Cerebellar nuclear complex (tissue), 1 donor: Measurements from ENCODE around the gene DISC1.

Source experiments
- DNase-seq, 2 experiments: peaks; one replicate each; lab custom pipeline; 2025; lab: John Stamatoyannopoulos, UW

DISC1 gene

GRCh38 chr1:231814021-231814420, 187.4 kb downstream of the DISC1 start:
- DNase-seq, result no peak

- DNase-seq, result no peak
Measured at GRCh38 chr1:231814521-231814920, 187.9 kb downstream of the DISC1 start.

- DNase-seq, result no peak
Measured at GRCh38 chr1:231817801-231818200, 191.2 kb downstream of the DISC1 start.

DNA sequence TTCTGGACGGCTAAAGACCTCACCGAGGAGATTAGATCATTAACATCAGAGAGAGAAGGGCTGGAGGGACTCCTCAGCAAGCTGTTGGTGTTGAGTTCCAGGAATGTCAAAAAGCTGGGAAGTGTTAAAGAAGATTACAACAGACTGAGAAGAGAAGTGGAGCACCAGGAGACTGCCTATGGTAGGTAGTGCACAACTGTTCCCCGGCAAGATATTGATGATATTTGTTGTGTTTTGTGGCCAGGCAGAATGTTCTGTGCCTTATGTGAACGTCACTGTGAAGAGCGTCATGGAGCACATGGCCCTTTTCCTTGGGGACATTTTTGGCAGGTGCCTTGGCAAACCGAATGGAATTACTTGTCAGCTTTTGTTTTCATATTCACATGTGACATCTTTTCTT, 191.7 kb downstream of the DISC1 start:
- DNase-seq, result no peak

- no peak for DNase-seq
Measured at GRCh38 chr1:231821281-231821680, 194.7 kb downstream of the DISC1 start.

GRCh38 chr1:231822041-231822440, 195.5 kb downstream of the DISC1 start:
- no peak for DNase-seq

DNA sequence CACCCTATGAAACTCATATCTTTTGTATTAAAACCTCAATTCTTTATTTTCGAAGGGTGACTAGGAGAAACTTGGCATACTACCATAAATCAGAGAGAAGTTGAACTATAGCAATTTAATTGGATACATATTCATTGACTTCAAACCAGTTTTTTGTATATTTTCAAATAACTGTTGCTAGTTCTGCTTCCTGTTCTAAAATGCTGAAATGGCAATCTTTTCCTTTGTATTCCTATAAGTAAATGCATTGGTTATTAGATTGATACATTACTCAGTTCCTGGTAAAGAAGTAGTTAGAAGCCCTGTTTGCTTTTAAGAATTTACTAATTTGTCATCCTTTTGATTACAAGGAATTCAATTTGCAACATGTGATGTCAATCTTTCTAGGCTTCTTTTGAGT, 200.0 kb downstream of the DISC1 start:
- no peak for DNase-seq

GRCh38 chr1:231827337-231828105, 200.9 kb downstream of the DISC1 start:
- no peak for DNase-seq

- DNase-seq, result no peak
Measured at GRCh38 chr1:231828182-231828920, 201.8 kb downstream of the DISC1 start.

DNA sequence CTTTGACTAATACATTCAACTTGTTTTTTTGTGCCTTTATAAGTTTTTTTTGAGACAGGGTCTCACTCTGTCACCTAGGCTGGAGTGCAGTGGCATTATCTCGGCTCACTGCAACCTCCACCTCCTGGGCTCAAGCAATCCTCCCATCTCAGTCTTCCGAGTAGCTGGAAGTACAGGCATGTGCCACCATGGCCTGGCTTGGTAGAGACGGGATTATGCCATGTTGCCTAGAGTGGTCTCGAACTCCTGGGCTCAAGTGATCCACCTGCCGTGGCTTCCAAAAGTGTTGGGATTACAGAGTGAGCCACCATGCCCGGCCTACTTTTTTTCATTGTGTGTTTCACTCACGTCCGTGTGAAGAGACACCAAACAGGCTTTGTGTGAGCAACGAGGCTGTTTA, 202.7 kb downstream of the DISC1 start:
- no peak for DNase-seq

DNA sequence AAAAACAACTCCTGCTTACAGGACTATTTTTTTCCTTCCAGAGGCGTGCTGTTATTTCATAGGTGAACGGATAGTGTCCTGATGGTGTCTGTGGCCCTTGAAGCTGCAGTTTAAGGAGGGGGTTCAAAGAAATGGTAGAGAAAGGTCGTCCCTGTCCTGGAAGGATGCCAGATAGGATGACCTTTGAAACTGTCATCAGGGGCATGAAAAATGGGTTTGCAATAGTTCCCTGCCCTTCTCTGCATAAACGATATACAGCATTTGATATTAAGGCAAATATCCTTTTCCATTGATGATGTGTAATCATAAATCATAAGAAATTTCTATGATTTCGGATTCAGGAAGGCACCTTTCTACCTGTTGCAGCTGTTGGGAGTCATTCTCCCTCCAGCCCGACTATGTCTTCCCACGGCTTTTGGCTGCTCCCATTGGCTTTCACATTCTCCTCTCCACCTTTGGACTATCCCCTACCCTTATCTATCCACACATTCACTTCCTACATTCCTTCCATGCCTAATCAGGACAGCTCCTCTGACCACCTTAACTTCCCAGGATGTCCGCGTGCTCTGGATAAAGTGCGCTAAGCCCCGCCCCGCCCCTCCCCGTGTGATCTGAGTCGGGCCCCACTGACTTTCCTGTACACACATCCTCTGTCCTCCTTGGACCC, 209.8 kb downstream of the DISC1 start:
- no peak for DNase-seq

DNA sequence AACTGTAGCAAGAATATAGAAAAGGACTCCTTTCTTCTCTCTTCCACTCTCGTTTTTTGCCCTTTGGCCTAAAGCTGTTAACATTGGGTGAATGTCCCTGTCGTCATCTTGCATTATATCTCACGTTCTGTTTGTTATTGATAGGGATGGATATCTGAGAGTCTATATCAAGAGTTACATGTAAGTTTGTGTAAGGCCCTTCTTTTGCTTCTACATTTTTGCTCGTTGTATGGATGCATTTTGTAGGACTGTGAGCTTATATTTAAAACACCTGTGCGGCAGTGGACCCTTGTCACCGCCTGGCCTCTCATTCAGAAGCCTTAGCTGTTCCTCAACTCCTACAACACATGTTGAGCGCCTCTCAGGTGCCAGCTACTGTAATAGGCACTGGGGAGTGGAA, 211.9 kb downstream of the DISC1 start:
- DNase-seq, result no peak

DNA sequence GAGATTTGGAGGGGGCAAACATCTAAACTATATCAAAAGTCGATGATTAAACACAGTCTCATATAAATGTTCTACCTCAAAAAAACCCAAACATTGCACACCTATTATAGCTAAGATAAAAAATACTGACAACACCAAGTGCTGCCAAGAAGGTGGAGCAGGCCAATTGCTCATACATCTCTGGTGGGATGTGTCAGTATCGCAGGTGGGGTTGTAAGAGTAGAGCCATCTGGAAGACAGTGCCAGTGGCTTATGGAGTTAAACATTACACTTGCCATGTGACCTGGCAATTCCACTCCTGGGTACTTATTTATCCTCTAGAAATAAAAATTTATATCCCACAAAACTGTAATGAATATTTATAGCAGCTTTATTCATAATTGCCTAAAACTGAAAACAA, 213.4 kb downstream of the DISC1 start:
- no peak for DNase-seq

DNA sequence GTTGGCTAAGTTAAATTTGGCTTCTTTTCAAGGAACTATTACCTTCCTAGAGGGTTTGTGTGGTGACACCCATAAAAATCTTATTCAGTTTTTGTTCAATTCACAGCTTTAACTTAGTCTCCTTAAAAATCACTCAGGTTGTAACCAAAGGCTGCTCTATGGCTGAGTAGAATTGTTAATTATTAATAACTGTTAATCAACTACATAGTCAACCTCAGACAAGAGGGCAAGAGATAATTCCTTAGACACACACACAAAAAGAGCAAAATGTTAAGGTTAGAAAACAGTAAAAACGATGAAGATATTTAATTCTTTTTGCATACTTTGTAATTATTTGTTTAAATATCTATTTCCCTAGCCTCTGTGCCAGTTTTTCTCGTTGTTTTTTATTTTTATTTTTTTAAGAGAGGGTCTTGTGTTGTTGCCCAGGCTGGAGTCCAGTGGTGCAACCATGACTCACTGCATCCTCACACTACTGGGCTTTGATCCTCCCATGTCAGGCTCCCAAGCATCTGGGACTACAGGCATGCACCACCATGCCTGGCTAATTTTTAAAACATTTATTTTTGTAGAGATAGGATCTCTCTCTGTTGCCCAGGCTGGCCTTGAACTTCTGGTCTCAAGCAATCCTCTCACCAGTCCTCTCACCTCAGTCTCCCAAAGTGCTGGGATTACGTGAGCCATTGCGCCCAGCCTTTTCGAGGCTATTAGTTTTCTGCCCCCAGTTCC, 215.2 kb downstream of the DISC1 start:
- no peak for DNase-seq

DNA sequence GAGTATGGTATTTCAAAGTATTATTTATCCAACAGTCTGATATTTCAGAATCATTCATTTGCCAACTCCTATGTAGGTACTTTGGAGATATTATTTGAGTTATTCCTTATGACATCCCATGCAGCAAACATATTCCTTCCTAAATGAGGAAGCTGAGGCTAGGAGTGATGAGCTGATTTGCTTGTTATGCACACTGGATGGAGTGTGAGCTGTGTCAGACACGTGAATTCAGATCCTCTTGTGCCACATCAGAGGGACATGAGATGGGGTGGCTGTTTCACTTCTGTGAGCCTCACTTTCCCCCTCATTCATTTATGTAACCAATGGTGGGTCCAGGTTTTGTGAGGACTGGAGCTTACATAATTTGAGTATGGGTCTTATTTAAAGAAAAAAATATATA, 215.9 kb downstream of the DISC1 start:
- DNase-seq, result no peak

- no peak for DNase-seq
Measured at GRCh38 chr1:231844986-231845502, 218.5 kb downstream of the DISC1 start.

- no peak for DNase-seq
Measured at GRCh38 chr1:231847612-231848397, 221.2 kb downstream of the DISC1 start.

GRCh38 chr1:231849981-231850380, 223.4 kb downstream of the DISC1 start:
- DNase-seq, result no peak

GRCh38 chr1:231850786-231851185, 224.2 kb downstream of the DISC1 start:
- no peak for DNase-seq

GRCh38 chr1:231853588-231854207, 227.1 kb downstream of the DISC1 start:
- no peak for DNase-seq

- DNase-seq, result no peak
Measured at GRCh38 chr1:231855361-231855760, 228.8 kb downstream of the DISC1 start.
